ENCODE measurements around the gene MOB3C. TPM values are rescaled to one million over a fixed set of nuclear protein-coding genes. Genes with fewer than 3 reads are reported as not detected.
A peak's percentile ranks its signal among the peaks of the same experiment; 100 is the strongest.

The MOB3C gene
- total RNA-seq, 4 donors from 2014 or later = 13.0 to 17.8 (median 13.6) TPM

- DNase-seq (ENCODE audit: low spot score in 2 of 2) = no peak
- 80 to 86% methylated on average over 4 of the region's 4 CpGs for WGBS, 2 donors
- no peak overlapping the region for H3K4me3 ChIP-seq (ENCODE audit: low read depth, poor library complexity, severe bottlenecking)
- TF ChIP-seq, protein P1, sequence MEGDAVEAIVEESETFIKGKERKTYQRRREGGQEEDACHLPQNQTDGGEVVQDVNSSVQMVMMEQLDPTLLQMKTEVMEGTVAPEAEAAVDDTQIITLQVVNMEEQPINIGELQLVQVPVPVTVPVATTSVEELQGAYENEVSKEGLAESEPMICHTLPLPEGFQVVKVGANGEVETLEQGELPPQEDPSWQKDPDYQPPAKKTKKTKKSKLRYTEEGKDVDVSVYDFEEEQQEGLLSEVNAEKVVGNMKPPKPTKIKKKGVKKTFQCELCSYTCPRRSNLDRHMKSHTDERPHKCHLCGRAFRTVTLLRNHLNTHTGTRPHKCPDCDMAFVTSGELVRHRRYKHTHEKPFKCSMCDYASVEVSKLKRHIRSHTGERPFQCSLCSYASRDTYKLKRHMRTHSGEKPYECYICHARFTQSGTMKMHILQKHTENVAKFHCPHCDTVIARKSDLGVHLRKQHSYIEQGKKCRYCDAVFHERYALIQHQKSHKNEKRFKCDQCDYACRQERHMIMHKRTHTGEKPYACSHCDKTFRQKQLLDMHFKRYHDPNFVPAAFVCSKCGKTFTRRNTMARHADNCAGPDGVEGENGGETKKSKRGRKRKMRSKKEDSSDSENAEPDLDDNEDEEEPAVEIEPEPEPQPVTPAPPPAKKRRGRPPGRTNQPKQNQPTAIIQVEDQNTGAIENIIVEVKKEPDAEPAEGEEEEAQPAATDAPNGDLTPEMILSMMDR (IDR thresholded peaks at IDR 0.05) = no peak
- TF ChIP-seq POLR2A (IDR thresholded peaks at IDR 0.05) = no peak
- intact Hi-C loops (cut with DNase I; ENCODE audit: low total_unique reads) = no loop called here
Measured at GRCh38 chr1:46592823-46593222, 23.8 kb downstream of the MOB3C start.

DNA sequence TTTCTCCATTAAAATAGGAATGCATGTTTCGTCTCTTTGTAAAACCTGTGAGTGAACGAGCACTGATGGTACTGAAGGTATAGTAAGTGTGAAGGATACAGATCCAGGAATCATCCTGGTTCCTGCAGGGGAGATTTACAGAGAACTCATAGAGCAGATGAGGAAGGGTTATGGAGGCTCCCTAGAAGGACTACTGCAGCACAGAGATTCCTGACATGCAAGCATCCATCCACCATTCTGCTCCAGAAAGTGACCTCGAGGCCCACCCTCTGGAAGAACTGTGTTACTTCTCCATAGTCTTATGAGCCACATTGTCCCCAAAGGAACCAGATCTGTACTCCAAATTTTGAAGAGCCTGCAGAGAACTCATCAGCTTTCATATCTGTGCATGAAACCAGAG, 27.1 kb downstream of the MOB3C start:
- TF ChIP-seq, protein P1 (IDR thresholded peaks at IDR 0.05) = no peak
- no peak for TF ChIP-seq POLR2A (IDR thresholded peaks at IDR 0.05)
- intact Hi-C loops (cut with DNase I; ENCODE audit: low total_unique reads) = no loop called here
- WGBS, 2 donors = 96 to 98% methylated on average over 3 of the region's 3 CpGs
- no peak for DNase-seq (ENCODE audit: low spot score in 2 of 2)
- H3K4me3 ChIP-seq (ENCODE audit: low read depth, poor library complexity, severe bottlenecking) = no peak overlapping the region

- intact Hi-C loops (cut with DNase I; ENCODE audit: low total_unique reads) = no loop called here
- DNase-seq (ENCODE audit: low spot score in 2 of 2) = peak; percentile 33 to 88
- no peak overlapping the region for H3K4me3 ChIP-seq (ENCODE audit: low read depth, poor library complexity, severe bottlenecking)
- no peak for TF ChIP-seq POLR2A (IDR thresholded peaks at IDR 0.05)
- TF ChIP-seq, protein P1 (IDR thresholded peaks at IDR 0.05) = no peak
- 82 to 88% methylated on average over 7 of the region's 7 CpGs for WGBS, 2 donors
Measured at GRCh38 chr1:46587069-46587468, 29.5 kb downstream of the MOB3C start.

DNA sequence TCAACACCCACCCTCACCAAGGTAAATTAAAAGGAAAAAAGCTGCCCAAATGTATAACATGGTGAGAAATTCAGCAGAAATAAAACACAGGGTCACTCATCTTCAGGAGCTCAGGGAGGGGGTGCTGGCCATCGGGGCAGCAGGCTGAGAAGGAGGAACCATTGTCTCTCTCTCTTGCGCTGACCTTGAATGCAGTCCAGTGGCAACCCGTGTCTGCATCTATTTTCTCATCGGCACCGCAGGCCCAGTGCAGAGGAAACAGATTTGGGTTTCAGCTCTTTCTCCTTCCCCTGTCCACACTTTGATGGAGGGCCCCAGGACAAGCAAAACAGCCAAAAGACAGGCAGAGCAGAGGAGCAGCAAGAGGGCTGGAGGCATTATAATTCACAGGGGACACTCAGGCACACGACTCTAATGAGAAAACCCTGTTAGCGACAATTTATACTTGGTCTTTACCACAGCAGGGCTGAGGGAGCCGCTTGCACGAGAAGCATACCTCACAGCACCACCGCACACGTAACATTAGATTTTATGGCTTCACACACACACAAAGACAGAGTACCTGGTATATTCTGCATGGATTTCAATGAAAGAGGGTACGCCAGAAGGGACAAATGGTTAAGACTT, 31.2 kb downstream of the MOB3C start:
- DNase-seq (ENCODE audit: low spot score in 2 of 2) = no peak
- H3K4me3 ChIP-seq (ENCODE audit: low read depth, poor library complexity, severe bottlenecking) = no peak overlapping the region
- TF ChIP-seq, protein P1 (IDR thresholded peaks at IDR 0.05) = no peak
- TF ChIP-seq POLR2A (IDR thresholded peaks at IDR 0.05) = no peak
- intact Hi-C loops (cut with DNase I; ENCODE audit: low total_unique reads) = no loop called here
- 82 to 83% methylated on average over 12 of the region's 12 CpGs for WGBS, 2 donors

- intact Hi-C loops (cut with DNase I; ENCODE audit: low total_unique reads) = no loop called here
- WGBS, 2 donors = 88 to 92% methylated on average over 5 of the region's 5 CpGs
- DNase-seq (ENCODE audit: low spot score in 2 of 2) = no peak
- no peak for TF ChIP-seq POLR2A (IDR thresholded peaks at IDR 0.05)
- TF ChIP-seq, protein P1 (IDR thresholded peaks at IDR 0.05) = no peak
- H3K4me3 ChIP-seq (ENCODE audit: low read depth, poor library complexity, severe bottlenecking) = no peak overlapping the region
Measured at GRCh38 chr1:46583494-46583893, 33.1 kb downstream of the MOB3C start.

DNA sequence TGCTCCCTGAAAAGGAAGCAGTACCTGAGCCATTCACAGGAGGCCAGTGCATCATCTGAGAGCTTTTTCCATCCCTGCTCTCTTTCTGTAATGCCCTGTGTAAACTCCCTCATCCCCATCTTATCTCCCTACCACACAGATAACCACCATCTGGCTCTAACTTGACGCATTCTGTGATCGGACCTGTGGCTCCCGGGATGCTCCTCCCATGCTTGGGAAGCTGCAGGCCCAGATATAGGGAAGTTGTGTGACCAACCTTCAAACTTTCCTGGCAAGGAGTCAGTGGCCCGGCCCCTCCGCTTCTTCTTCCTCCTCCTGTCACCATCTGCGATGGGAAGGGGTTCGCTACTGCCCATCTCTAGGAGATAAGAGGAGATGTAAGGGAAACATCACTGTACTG, 33.6 kb downstream of the MOB3C start:
- 74 to 93% methylated on average over 7 of the region's 7 CpGs for WGBS, 2 donors
- H3K4me3 ChIP-seq (ENCODE audit: low read depth, poor library complexity, severe bottlenecking) = no peak overlapping the region
- no peak for DNase-seq (ENCODE audit: low spot score in 2 of 2)
- intact Hi-C loops (cut with DNase I; ENCODE audit: low total_unique reads) = no loop called here
- TF ChIP-seq, protein P1 (IDR thresholded peaks at IDR 0.05) = no peak
- no peak for TF ChIP-seq POLR2A (IDR thresholded peaks at IDR 0.05)

All from lower leg skin (tissue), 4 donors.